NOMO-1 (cell line): Measurements from ENCODE around the gene PIK3CB.
"Not testable (repeated sequence)": the region's sequence is repeated elsewhere in the genome, so short reads cannot be mapped to it uniquely, and the experiment has no call there.

ENCODE experiments used
- DNase-seq, 2 experiments: peaks; one replicate each; lab custom pipeline; 2025; ENCODE audit not compliant: unreplicated experiment in 2 of 2; lab: John Stamatoyannopoulos, UW

PIK3CB gene

DNA sequence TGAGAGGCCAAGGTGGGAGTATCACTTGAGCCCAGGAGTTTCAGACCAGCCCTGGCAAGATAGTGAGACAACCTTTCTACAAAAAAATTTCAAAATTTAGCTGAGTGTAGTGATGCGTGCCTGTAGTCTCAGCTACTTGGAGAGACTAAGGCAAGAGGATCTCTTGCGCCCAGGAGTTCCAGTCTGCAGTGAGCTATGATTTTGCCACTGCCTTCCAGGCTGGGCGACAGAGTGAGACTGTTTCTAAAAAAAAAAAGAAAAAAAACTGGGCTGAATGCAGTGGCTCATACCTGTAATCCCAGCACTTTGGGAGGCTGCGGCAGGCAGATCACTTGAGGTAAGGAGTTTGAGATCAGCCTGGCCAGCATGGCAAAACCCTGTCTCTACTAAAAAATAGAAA, 14.0 kb upstream of the PIK3CB start:
- DNase-seq, result no peak

DNA sequence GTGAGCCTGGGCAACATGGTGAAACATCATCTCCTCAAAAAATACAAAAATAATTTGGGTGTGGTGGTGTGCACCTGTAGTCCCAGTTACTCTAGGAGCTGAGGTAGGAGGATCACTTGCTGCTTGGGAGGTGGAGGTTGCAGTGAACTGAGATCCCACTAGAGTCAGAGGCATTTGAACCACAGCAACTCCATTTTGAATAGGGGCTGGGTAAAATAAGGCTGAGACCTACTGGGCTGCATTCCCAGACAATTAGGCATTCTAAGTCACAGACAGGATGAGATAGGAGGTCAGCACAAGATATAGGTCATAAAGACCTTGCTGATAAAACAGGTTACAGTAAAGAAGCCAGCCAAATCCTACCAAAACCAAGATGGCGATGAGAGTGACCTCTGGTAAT, 12.1 kb upstream of the PIK3CB start:
- DNase-seq, result not testable (repeated sequence)

DNA sequence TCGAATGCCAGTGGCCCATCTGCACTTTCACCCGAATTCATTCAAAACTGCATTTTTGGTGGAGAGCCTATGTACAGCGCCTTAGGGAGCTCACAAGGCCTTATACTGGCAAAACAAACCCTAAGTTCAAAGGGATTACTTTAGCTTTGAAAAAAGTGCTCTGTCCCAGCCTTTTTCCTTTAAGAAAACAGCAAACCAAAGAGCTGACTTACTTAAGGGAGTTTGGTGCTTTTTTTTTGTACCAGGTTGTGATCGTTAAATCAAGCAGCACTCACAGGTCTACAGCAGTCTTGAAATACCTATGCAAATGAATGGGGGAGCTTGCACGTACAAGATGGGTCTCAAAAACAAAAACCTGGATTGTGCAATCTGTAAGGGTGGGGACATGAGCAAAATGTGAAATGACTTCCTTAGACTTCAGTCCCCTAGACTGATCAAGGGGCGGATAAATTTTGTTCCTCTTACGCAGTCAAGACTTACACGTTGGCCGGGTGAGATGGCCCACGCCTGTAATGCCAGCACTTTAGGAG, 11.6 kb upstream of the PIK3CB start:
- peak; percentile 94 for DNase-seq

DNA sequence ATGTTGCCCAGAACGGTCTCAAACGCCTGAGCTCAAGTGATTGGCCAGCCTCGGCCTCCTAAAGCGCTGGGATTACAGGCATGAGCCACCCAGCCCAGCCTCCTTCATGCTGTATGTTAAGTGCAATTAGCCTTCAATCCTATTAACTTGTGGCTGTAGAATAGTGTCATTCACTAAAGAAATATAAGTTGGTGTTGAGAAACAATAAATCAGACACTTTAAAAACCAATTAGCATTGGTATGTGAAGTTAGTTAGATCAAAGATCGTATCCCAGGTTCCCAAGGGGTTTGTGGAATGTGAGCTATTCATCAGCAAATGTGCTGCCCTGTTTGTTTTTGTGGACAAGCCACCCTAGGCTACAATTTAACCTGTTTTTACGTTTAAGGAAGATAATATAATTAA, 11.0 kb upstream of the PIK3CB start:
- no peak for DNase-seq

DNA sequence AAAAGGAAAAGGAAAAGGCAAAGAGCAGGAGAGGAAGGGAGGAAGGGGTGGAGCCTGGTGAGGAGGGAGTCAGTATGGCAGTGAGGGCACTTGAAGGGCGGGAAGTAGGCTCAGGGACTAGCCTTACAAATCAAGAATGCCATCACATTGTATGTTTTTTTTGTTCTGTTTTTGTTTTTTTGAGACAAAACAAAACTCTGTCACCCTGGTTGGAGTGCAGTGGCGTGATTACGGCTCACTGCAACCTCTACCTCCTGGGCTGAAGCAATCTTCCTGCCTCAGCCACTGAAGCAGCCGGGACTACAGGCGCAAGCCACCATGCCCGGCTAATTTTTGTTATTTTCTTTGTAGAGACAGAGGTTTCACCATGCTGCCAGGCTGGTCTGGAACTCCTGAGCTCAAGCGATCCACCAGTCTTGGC, 10.5 kb upstream of the PIK3CB start:
- no peak for DNase-seq

DNA sequence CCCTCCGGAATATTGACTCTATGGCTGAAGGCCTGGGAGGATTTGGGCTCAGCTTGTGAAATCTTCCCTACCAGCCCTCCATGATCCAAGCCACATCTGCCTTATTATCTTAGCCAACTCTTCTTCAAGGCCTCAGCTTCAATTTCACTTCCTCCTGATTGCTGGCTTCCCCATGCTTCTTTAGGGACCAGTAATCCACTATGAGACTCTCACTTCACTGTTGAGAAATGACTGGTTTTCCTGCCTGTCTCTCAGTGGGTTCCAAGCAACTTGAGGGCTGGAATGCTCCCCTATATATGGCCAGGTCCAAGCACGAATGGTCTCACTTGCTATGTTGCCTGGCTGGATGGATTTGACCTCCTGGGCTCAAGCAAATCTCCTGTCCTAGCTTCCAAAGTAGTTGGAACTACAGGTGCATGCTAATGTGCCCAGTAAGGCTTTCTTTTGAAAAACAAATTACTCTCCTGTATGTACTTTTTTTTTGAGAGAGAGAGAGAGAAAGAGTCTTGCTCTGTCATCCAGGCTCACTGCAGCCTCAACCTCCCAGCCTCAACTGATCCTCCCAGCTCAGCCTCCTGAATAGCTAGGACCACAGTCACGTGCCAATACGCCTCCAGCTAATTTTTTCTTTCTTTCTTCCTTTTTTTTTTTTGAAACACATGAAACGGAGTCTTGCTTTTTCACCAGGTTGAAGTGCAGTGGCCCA, 7.9 kb upstream of the PIK3CB start:
- peak; percentile 89 to 98 for DNase-seq

DNA sequence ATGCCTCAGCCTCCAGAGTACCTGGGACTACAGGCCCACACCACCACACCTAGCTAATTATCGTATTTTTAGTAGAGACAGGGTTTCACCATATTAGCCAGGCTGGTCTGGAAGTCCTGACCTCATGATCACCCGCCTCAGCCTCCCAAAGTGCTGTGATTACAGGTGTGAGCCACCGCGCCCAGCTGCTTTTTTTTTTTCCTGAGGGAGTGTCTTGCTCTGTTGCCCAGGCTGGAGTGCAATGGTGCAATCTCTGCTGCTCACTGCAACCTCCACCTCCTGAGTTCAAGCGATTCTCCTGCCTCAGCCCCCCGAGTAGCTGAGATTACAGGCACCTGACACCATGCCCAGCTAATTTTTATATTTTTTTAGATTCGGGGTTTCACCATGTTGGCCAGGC, 3.7 kb upstream of the PIK3CB start:
- DNase-seq, result not testable (repeated sequence)

DNA sequence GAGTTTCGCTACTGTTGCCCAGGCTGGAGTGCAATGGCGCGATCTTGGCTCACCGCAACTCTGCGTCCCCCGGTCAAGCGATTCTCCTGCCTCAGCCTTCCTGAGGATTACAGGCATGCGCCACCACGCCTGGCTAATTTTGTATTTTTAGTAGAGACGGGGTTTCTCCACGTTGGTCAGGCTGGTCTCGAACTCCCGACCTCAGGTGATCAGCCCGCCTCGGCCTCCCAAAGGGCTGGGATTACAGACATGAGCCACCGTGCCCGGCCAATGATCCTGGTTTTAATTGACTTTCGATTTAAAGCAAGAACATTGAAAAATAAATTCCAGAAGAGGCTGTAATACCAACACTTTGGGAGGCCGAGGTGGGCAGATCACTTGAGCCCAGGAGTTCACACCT, 1.1 kb upstream of the PIK3CB start:
- DNase-seq, result not testable (repeated sequence)

DNA sequence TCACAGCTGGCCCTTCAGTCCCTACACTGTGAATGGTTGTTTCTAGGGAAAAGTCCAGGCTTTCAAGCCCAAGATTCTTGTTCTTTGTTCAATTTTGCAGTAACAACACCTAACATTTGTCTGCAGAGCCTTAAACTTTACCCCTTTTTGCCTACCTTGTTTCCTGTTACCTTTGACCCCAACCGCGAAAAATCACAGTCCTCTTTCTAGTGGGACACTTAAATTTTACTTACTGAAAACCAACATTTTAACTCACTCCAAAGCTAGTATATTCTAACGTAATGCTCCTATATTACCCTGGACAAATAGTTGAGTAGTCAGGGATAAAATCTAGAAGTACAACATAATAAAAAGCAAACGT, 649 bp upstream of the PIK3CB start:
- peak in 1 of 2 experiments; percentile 36 for DNase-seq

DNA sequence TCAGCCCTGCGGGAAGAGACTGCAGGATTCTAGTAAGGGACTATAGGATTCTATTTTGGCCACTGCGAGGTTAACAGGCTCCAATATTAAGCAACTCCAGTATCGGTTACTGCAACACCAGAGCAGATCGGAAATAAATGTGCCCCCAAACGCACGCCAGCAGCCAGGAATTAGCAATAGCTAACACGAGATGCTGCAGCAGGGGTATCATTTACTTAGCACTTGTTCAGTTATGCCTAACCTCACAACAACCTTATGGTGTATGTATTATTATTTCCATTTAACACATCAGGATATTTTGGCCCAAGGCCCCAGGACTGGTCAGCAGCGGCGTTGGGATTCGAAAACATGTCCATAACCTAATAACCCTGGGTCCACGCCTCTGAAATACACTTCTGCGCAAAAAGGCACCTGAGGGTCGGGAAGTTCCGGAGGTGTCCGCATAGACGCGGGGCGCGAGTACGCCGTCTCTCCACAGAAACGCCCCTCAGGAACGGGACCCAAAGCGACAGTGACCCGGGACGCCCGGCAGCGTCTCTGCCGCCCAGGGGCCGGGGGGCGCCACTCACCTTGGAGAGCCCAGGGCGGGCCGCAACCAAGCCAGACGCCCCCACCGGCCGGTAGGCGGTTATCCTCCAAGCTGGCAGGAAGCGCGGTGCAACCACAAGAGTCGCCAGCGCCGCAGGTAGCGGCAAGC, 681 bp downstream of the PIK3CB start:
- DNase-seq, result peak; percentile 62 to 77

DNA sequence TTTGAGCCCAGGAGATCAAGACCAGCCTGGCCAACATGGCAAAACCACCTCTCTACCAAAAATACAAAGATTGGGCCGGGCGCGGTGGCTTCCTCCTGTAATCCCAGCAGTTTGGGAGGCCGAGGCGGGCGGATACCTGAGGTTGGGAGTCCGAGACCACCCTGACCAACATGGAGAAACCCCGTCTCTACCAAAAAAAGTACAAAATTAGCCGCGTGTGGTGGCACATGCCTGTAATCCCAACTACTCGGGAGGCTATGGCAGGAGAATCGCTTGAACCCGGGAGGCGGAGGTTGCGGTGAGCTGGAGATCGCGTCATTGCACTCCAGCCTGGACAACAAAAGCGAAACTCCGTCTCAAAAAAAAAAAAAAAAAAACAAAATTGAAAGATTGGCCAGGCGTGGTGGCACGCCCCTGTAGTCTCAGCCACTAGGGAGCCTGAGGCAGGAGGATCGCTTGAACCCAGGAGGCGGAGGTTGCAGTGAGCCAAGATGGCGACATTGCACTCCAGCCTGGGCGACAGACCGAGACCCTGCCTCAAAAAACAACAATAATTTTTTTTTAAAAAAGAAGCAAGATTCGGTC, 2.2 kb downstream of the PIK3CB start:
- not testable (repeated sequence) for DNase-seq

DNA sequence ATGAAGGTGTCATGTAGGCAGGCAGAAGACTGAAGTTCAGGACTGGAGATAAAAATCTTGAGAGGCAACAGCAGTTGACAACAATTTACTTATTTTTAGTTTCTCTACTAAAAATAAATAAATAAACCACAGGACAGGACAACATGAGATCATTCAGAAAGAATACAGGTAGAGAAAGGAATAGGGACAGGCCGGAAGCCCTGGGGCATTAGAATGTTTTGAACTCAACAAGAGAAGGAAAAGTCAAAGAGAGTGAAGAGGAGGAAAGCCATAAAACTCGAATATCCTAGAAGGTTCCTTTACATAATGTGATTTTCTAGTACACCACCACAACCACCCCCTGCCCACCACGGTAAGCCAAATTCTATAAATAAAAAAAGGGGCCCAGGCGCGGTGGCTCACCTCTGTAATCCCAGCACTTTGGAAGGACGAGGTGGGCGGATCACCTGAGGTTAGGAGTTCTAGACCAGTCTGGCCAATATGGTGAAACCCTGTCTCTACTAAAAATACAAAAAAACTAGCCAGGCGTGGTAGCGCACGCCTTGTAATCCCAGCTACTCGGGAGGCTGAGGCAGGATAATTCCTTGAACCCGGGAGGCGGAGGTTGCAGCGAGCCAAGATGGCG, 4.7 kb downstream of the PIK3CB start:
- no peak for DNase-seq

DNA sequence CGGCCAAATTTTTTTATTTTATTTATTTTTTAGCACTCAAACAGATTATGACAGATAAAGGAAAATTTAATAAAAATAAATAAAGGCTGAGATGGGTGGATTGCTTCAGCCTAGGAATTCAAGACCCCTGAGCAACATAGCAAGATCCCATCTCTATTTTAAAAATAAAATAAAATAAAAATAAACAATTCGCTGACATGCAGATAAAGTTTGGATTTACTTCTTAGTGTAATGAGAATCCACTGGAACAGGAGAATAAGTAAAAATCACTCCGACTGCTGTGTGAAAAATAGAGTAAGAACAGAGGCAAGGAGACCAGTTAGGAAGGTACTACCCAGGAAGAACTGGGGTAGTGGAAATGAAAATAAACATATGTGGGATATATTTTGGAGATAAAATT, 5.6 kb downstream of the PIK3CB start:
- no peak for DNase-seq

DNA sequence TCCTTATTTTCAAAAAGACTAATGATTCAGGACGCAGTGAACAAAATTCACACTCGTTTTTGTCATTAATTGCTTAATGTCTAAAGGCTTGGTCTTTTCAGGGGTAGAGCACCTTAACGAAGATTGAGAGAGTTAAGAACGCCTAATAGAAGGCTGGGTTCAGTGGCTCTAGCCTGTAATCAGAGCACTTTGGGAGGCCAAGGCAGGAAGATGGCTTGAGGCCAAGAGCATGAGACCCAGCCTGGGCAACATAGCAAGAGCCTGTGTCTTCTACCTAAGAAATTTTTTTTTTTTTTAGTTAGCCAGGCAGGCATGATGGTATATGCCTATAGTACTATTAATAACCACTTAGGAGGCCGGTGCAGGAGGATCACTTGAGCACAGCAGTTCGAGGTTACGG, 7.5 kb downstream of the PIK3CB start:
- peak in 1 of 2 experiments; percentile 15 for DNase-seq

DNA sequence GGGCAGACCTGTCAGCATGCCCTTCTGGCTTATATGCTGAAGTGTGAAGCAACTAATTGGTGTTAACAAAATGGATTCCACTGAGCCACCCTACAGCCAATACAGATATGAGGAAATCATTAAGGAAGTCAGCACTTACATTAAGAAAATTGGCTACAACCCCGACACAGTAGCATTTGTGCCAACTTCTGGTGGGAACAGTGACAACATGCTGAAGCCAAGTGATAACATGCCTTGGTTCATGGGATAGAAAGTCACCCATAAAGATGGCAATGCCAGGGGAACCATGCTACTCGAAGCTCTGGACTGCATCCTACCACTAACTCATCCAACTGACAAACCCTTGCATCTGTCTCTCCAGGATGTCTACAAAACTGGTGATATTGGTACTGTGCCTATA, 9.4 kb downstream of the PIK3CB start:
- peak in 1 of 2 experiments; percentile 17 for DNase-seq

DNA sequence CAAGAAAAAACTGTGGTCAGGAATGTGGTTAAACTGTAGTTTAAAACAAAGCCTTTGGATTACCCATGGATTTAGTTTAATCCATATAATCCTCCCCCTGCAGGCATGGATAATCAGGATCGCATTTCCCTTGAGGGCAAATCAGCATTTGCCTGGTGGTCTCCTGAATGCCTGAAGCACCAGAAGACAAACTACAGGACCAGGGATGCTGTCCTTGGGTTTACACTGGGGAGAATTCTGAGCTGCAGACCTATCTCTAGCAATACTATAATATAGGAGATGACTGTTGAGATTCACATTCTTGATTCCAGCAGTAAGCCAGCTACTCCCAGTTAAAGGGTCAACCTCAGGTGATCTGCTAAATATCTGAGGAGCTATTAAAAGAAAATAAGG, 10.6 kb downstream of the PIK3CB start:
- DNase-seq, result no peak

DNA sequence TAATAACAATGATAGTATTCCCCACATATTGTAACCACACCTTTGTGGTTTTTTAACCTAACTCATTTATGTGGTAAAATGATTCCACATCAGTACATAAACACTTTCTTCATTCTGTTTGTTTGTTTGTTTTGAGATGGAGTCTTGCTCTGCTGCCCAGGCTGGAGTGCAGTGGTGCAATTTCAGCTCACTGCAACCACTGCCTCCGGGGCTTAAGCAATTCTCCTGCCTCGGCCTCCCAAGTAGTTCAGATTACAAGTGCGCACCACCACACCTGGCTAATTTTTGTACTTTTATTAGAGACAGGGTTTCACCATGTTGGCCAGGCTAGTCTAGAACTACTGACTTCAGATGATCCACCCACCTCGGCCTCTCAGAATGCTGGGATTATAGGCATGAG, 14.3 kb downstream of the PIK3CB start:
- DNase-seq, result not testable (repeated sequence)

DNA sequence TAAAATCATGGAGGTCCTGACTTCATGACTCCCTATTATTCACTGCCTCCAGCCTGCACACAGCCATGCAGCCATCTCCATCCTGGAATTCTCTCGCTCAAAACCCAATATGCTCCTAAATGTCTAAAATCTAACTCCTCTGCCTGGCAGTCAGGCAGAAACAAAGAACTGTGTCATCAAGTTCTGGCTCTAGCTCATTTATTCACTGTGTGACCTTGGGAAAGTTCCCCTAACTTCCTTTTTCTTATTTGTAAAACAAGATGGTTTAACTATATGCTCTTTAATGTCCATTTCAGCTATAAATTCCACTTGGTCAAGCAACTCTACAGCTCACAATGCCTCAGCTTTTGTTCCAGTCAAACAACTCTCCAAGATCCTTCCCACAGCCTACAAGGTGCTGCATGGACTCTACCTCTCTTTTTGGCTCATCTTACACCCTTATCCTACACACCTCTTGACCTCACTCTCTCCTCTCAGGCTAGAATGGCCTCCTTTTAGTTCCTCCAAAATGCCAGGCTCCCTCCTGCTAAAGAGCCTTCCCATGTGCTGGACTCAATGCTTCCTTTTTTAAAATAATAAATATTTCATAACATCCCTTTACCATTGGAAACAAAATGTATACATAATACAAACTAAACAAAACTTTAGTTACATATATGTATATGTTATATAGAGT, 16.4 kb downstream of the PIK3CB start:
- peak in 1 of 2 experiments; percentile 62 for DNase-seq

DNA sequence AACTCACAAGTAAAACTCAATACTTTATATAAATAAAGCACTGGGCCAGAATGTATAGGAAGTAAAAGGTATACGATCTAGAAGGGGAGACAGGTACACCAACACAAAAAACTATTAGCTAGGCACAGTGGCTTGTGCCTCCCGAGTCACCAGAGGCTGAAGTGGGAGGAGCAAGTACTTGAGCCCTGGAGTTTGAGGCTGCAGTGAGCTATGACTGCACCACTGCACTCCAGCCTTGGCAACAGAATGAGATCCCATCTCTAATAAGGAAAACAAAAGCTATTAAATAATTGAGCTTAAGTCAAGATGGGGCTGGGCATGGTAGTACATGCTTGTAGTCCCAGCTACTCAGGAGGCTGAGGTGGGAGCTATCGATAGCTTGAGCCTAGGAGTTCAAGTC, 17.0 kb downstream of the PIK3CB start:
- no peak for DNase-seq

DNA sequence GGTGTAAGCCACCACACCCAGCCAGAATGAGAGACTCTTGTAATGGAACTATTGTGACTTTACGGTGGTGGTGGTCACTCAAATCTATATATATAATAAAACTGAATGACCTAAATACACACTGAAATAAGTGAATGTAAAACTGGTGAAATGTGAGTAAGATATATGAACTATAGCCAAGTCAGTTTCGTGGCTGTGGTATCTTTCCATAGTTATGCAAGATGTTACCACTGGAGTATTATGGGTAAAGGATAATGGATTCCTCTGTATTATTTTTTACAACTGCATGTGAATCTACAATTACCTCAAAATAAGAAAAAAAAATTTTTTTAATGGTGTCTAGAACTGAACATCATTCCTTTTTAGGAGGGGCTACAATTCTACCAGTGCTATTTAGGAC, 21.9 kb downstream of the PIK3CB start:
- DNase-seq, result no peak
